HEK293 (cell line): ENCODE data around the gene PSMD8.

ENCODE experiments used
- GLIS1 ChIP-seq: fragments of 450-650 bp; formaldehyde crosslinking; IDR thresholded peaks from 2 replicates; pipeline ENCODE4 v1.5.1; 2016; ENCODE audit warnings: missing biosample characterization, missing genetic modification characterization
- KLF10 ChIP-seq: fragments of 450-650 bp; IDR thresholded peaks from 2 replicates; pipeline ENCODE4 v1.5.1; 2018; ENCODE audit warnings: missing biosample characterization, mild to moderate bottlenecking, missing genetic modification characterization
- KLF16 ChIP-seq: fragments of 450-650 bp; formaldehyde crosslinking; IDR thresholded peaks from 2 replicates; pipeline ENCODE4 v1.5.1; 2017; ENCODE audit warnings: missing biosample characterization, missing genetic modification characterization
- KLF17 ChIP-seq: fragments of 450-650 bp; formaldehyde crosslinking; IDR thresholded peaks from 2 replicates; pipeline ENCODE4 v1.5.1; 2016; ENCODE audit warnings: missing biosample characterization, missing genetic modification characterization
- KLF9 ChIP-seq: fragments of 450-650 bp; formaldehyde crosslinking; IDR thresholded peaks from 2 replicates; pipeline ENCODE4 v1.5.1; 2016; ENCODE audit warnings: missing biosample characterization, missing genetic modification characterization, low read depth
- SP7 ChIP-seq: fragments of 450-650 bp; formaldehyde crosslinking; IDR thresholded peaks from 2 replicates; pipeline ENCODE4 v1.5.1; 2016; ENCODE audit warnings: missing biosample characterization, missing genetic modification characterization
- ZBTB11 ChIP-seq: fragments of 450-650 bp; formaldehyde crosslinking; conservative IDR thresholded peaks from 2 replicates; pipeline ENCODE4 v1.5.1; 2016; ENCODE audit warnings: low read depth, missing biosample characterization, missing genetic modification characterization
- ZBTB17 ChIP-seq: fragments of 450-650 bp; formaldehyde crosslinking; IDR thresholded peaks from 2 replicates; pipeline ENCODE4 v1.5.1; 2016; ENCODE audit warnings: missing biosample characterization, missing genetic modification characterization
- ZBTB48 ChIP-seq: fragments of 450-650 bp; formaldehyde crosslinking; IDR thresholded peaks from 2 replicates; pipeline ENCODE4 v1.5.1; 2016; ENCODE audit warnings: missing biosample characterization, missing genetic modification characterization
- ZBTB6 ChIP-seq: fragments of 450-650 bp; formaldehyde crosslinking; IDR thresholded peaks from 2 replicates; pipeline ENCODE4 v1.5.1; 2017; ENCODE audit warnings: missing biosample characterization, missing genetic modification characterization
- ZBTB7A ChIP-seq: fragments of 450-650 bp; formaldehyde crosslinking; IDR thresholded peaks from 2 replicates; pipeline ENCODE4 v1.5.1; 2016; ENCODE audit warnings: low read depth, missing biosample characterization, missing genetic modification characterization
- ZEB2 ChIP-seq: fragments of 450-650 bp; formaldehyde crosslinking; IDR thresholded peaks from 2 replicates; pipeline ENCODE4 v1.5.1; 2016; ENCODE audit warnings: missing biosample characterization, missing genetic modification characterization
- ZFHX2 ChIP-seq: fragments of 450-650 bp; formaldehyde crosslinking; conservative IDR thresholded peaks from 2 replicates; pipeline ENCODE4 v1.5.1; 2016; ENCODE audit warnings: missing biosample characterization, missing genetic modification characterization
- ZNF114 ChIP-seq: fragments of 450-650 bp; formaldehyde crosslinking; IDR thresholded peaks from 2 replicates; pipeline ENCODE4 v1.5.0; 2017; ENCODE audit warnings: missing biosample characterization, missing genetic modification characterization
- ZNF18 ChIP-seq: fragments of 450-650 bp; formaldehyde crosslinking; IDR thresholded peaks from 2 replicates; pipeline ENCODE4 v1.5.1; 2016; ENCODE audit warnings: missing biosample characterization, missing genetic modification characterization
- ZNF2 ChIP-seq: fragments of 450-650 bp; formaldehyde crosslinking; IDR thresholded peaks from 2 replicates; pipeline ENCODE4 v1.5.1; 2016; ENCODE audit warnings: missing biosample characterization, missing genetic modification characterization
- ZNF211 ChIP-seq: fragments of 450-650 bp; formaldehyde crosslinking; IDR thresholded peaks from 2 replicates; pipeline ENCODE4 v1.5.1; 2016; ENCODE audit warnings: low read depth, missing biosample characterization, missing genetic modification characterization
- ZNF221 ChIP-seq: fragments of 450-650 bp; formaldehyde crosslinking; IDR thresholded peaks from 2 replicates; pipeline ENCODE4 v1.5.1; 2017; ENCODE audit warnings: missing biosample characterization, missing genetic modification characterization, borderline replicate concordance
- ZNF23 ChIP-seq: fragments of 450-650 bp; formaldehyde crosslinking; IDR thresholded peaks from 2 replicates; pipeline ENCODE4 v1.5.1; 2016; ENCODE audit warnings: missing biosample characterization, missing genetic modification characterization, borderline replicate concordance
- ZNF24 ChIP-seq: fragments of 450-650 bp; formaldehyde crosslinking; IDR thresholded peaks from 2 replicates; pipeline ENCODE4 v1.5.1; 2016; ENCODE audit warnings: missing biosample characterization, missing genetic modification characterization
- ZNF280D ChIP-seq: fragments of 450-650 bp; formaldehyde crosslinking; IDR thresholded peaks from 2 replicates; pipeline ENCODE4 v1.5.1; 2016; ENCODE audit warnings: missing biosample characterization, missing genetic modification characterization
- ZNF37A ChIP-seq: fragments of 450-650 bp; IDR thresholded peaks from 2 replicates; pipeline ENCODE4 v1.5.1; 2018; ENCODE audit warnings: missing biosample characterization, missing genetic modification characterization
- ZNF394 ChIP-seq: fragments of 450-650 bp; formaldehyde crosslinking; IDR thresholded peaks from 2 replicates; pipeline ENCODE4 v1.5.1; 2016; ENCODE audit warnings: missing biosample characterization, missing genetic modification characterization, mild to moderate bottlenecking, moderate library complexity, borderline replicate concordance
- ZNF449 ChIP-seq: fragments of 450-650 bp; formaldehyde crosslinking; IDR thresholded peaks from 2 replicates; pipeline ENCODE4 v1.5.1; 2017; ENCODE audit warnings: missing biosample characterization, mild to moderate bottlenecking, missing genetic modification characterization, moderate library complexity
- ZNF488 ChIP-seq: fragments of 450-650 bp; formaldehyde crosslinking; IDR thresholded peaks from 2 replicates; pipeline ENCODE4 v1.5.1; 2016; ENCODE audit warnings: missing biosample characterization, missing genetic modification characterization
- ZSCAN16 ChIP-seq: fragments of 450-650 bp; formaldehyde crosslinking; IDR thresholded peaks from 2 replicates; pipeline ENCODE4 v1.5.1; 2016; ENCODE audit warnings: missing biosample characterization, missing genetic modification characterization

Gene PSMD8

GRCh38 chr19:38374332-38375097 lies at the start of gene PSMD8 (continued):
- TF ChIP-seq ZBTB11 (peak; percentile 95), KLF10 (tag by site-specific recombination) (peak; percentile 90), ZEB2 (tag by site-specific recombination) (peak; percentile 99), SP7 (tag by site-specific recombination) (peak; percentile 97), KLF17 (tag by site-specific recombination) (peak; percentile 96), ZNF18 (peak; percentile 9; the same call in 1 of the 2 replicates), ZNF24 (peak; percentile 81), ZNF394 (tag by site-specific recombination) (peak; percentile 84; the same call in 1 of the 2 replicates), KLF16 (tag by site-specific recombination) (peak; percentile 96), ZNF221 (tag by site-specific recombination) (peak; percentile 94; the same call in 1 of the 2 replicates), ZNF280D (peak; percentile 97), ZSCAN16 (tag by site-specific recombination) (peak; percentile 64; the same call in 1 of the 2 replicates), ZFHX2 (tag by site-specific recombination) (peak; percentile 98), ZBTB6 (tag by site-specific recombination) (peak; percentile 72; the same call in 1 of the 2 replicates), ZNF114 (tag by site-specific recombination) (no peak), ZNF23 (peak; percentile 63; the same call in 1 of the 2 replicates), ZBTB48 (tag by site-specific recombination) (no peak; the same call in none of the 2 replicates), ZNF211 (tag by site-specific recombination) (no peak; the same call in 1 of the 2 replicates), ZNF37A (no peak), ZNF488 (tag by site-specific recombination) (no peak), ZNF449 (peak; percentile 81), KLF9 (tag by site-specific recombination) (peak; percentile 87), GLIS1 (tag by site-specific recombination) (peak; percentile 92), ZBTB7A (tag by site-specific recombination) (peak; percentile 96), ZBTB17 (tag by site-specific recombination) (peak; percentile 99), ZNF2 (tag by site-specific recombination) (peak; percentile 98)
